Thoracic aorta (tissue), 2 donors: ENCODE results near the gene CLASRP. TPM values are rescaled to one million over a fixed set of nuclear protein-coding genes. Genes with fewer than 3 reads are reported as not detected.

Experiments
- ATAC-seq: fragments of 150-250 bp; one replicate; pipeline ENCODE4 v1.8.0; 2017; ENCODE audit warnings: low read depth; ENCODE audit not compliant: insufficient number of reproducible peaks, low FRiP score
- DNase-seq: peaks from one replicate; pipeline ENCODE4 v3.0.0-alpha.2; 2020; ENCODE audit warnings: low spot score
- H3K27ac ChIP-seq, 2 donors: fragments of 200-600 bp; sonication (generic); 1 replicate in 1 of 2; 2 replicates in 1 of 2; pipeline ENCODE4 v1.5.1; 2016; ENCODE audit warnings: mild to moderate bottlenecking in 2 of 2, moderate library complexity in 2 of 2
- H3K27me3 ChIP-seq: fragments of 200-600 bp; sonication (generic); replicated peaks from 2 replicates; pipeline ENCODE4 v1.6.0; 2016; ENCODE audit warnings: mild to moderate bottlenecking; ENCODE audit not compliant: insufficient read depth
- H3K36me3 ChIP-seq: fragments of 200-600 bp; sonication (generic); one replicate; pipeline ENCODE4 v1.5.1; 2016
- H3K4me1 ChIP-seq, 2 donors: fragments of 200-600 bp; sonication (generic); 1 replicate in 1 of 2; 2 replicates in 1 of 2; pipeline versions ENCODE4 v1.5.1 to v1.6.0; 2016; ENCODE audit warnings: low read depth in 2 of 2, mild to moderate bottlenecking in 1 of 2; ENCODE audit not compliant: control insufficient read depth in 1 of 2
- H3K4me3 ChIP-seq: fragments of 200-600 bp; sonication (generic); 2 replicates; pipeline ENCODE4 v1.5.1; 2016; ENCODE audit warnings: mild to moderate bottlenecking
- H3K9me3 ChIP-seq: fragments of 200-600 bp; sonication (generic); 2 replicates; pipeline ENCODE4 v1.5.1; 2016
- CTCF ChIP-seq: fragments of 200-600 bp; sonication (generic); IDR thresholded peaks from one replicate; pipeline ENCODE4 v1.5.1; 2019; ENCODE audit warnings: antibody characterized with exemption
- total RNA-seq, 2 donors: library from RNA; depleted of rRNA; stranded (reverse); fragments of >200 nt; gene quantifications; one replicate each; pipeline versions ENCODE4 v1.1.0 to v1.2.3, GENCODE V29; 2016

CLASRP gene
- total RNA-seq, 2 donors from 2014 or later: 119 to 300 TPM

- H3K4me1 ChIP-seq: peaks cover 19 to 24% of the 10 kb centered on the region in 2 donors
- DNase-seq: no peak
- H3K4me3 ChIP-seq: no peak overlapping the region
- peaks cover 3% of the 10 kb centered on the region for H3K36me3 ChIP-seq
- no peak for ATAC-seq
- H3K27me3 ChIP-seq: no peaks in the 10 kb centered on the region
- no peak overlapping the region for H3K27ac ChIP-seq
- H3K9me3 ChIP-seq: no peaks in the 10 kb centered on the region
- TF ChIP-seq CTCF: no peak
These were observed 51.2 kb downstream of the CLASRP start for GRCh38 chr19:45090034-45090433.

- Histone ChIP-seq H3K36me3 (peaks cover 3% of the 10 kb centered on the region), H3K4me1 (peaks cover 24 to 30% of the 10 kb centered on the region in 2 donors), H3K27ac (peak overlapping the region; percentile 16 to 76), H3K9me3 (no peaks in the 10 kb centered on the region), H3K4me3 (peak overlapping the region; percentile 94), H3K27me3 (no peaks in the 10 kb centered on the region)
- TF ChIP-seq CTCF: no peak
- DNase-seq (no peak), ATAC-seq (no peak)
These were observed 51.8 kb downstream of the CLASRP start for GRCh38 chr19:45090606-45091005.

GRCh38 chr19:45091031-45091923 is 52.4 kb downstream of the CLASRP start:
- ATAC-seq: peak; percentile 84
- no peaks in the 10 kb centered on the region for H3K27me3 ChIP-seq
- peak overlapping the region; percentile 76 to 80 for H3K27ac ChIP-seq
- H3K36me3 ChIP-seq: peaks cover 3% of the 10 kb centered on the region
- peaks cover 24 to 35% of the 10 kb centered on the region in 2 donors for H3K4me1 ChIP-seq
- H3K9me3 ChIP-seq: no peaks in the 10 kb centered on the region
- H3K4me3 ChIP-seq: peak overlapping the region; percentile 94
- TF ChIP-seq CTCF: no peak
- DNase-seq: peak; percentile 94

GRCh38 chr19:45092747-45093678 is 54.2 kb downstream of the CLASRP start, which contains the start of gene PPP1R37:
PPP1R37 (plus strand) TSS chr19:45093179; CDS start chr19:45093326, 147 bp downstream.
- Histone ChIP-seq H3K27me3 (no peaks in the 10 kb centered on the region), H3K4me1 (peaks cover 24 to 38% of the 10 kb centered on the region in 2 donors), H3K4me3 (peak within 1 kb of the TSS; percentile 94), H3K36me3 (peaks cover 3% of the 10 kb centered on the region), H3K27ac (peak within 1 kb of the TSS; percentile 76 to 80), H3K9me3 (no peaks in the 10 kb centered on the region)
- TF ChIP-seq CTCF: peak; percentile 47
- ATAC-seq: peak; percentile 65
- peak; percentile 75 for DNase-seq
